Endothelial cell of umbilical vein (primary cell): Measurements from ENCODE around the gene IGFBP4. TPM values are rescaled to one million over a fixed set of nuclear protein-coding genes. Genes with fewer than 3 reads are reported as not detected.

Experiments used
- BruUV-seq: library from RNA; stranded (reverse); fragments of 400-500 nt; replicated peaks from 2 replicates; lab custom pipeline; 2021; lab: Mats Ljungman, UMichigan
- CTCF ChIA-PET: fragments of 300-600, 350-600 bp; sonication (Branson Sonifier 250); formaldehyde crosslinking; loops from one replicate; lab custom pipeline; 2021; ENCODE audit warnings: antibody characterized with exemption, inconsistent platforms; lab: Charles Lee
- POLR2A ChIA-PET: fragments of 300-600, 350-600 bp; sonication (Branson Sonifier 250); formaldehyde crosslinking; loops from one replicate; lab custom pipeline; 2021; ENCODE audit warnings: antibody characterized with exemption, inconsistent platforms; lab: Charles Lee
- DNase-seq: peaks from one replicate; pipeline ENCODE4 v3.0.0-alpha.2; 2011; ENCODE audit warnings: low read depth, low spot score
- FAIRE-seq: peaks from 2 replicates; lab custom pipeline; 2011; peaks lifted over from hg19 to GRCh38; lab: Jason Lieb, UNC
- H2AFZ ChIP-seq: 2 replicates; pipeline ENCODE4 v1.6.0; 2012; ENCODE audit warnings: low read depth, low read length, control low read depth, inconsistent platforms
- H3K27ac ChIP-seq: 2 replicates; pipeline ENCODE4 v1.5.1; 2011; ENCODE audit warnings: low read depth, mild to moderate bottlenecking, control low read depth, low read length, moderate library complexity; ENCODE audit not compliant: insufficient read depth
- H3K27me3 ChIP-seq, 2 experiments: 2 replicates each; pipeline versions ENCODE4 v1.6.0 to v1.6.1; 2011; ENCODE audit warnings: low read length in 2 of 2, mixed read lengths in 1 of 2; ENCODE audit not compliant: control insufficient read depth in 2 of 2, insufficient read depth in 2 of 2
- H3K36me3 ChIP-seq, 2 experiments: 2 replicates in 1 of 2; 3 replicates in 1 of 2; pipeline ENCODE4 v1.5.1; 2011; ENCODE audit warnings: low read length in 2 of 2, mild to moderate bottlenecking in 1 of 2, moderate library complexity in 1 of 2; ENCODE audit not compliant: control insufficient read depth in 2 of 2, insufficient read depth in 2 of 2; ENCODE audit errors: extremely low read depth in 1 of 2
- H3K4me1 ChIP-seq: 3 replicates; pipeline ENCODE4 v1.5.1; 2011; ENCODE audit warnings: mild to moderate bottlenecking, low read length; ENCODE audit not compliant: control insufficient read depth, insufficient read depth; ENCODE audit errors: extremely low read depth
- H3K4me2 ChIP-seq: 2 replicates; pipeline ENCODE4 v1.6.1; 2011; ENCODE audit warnings: low read length, control low read depth, mixed read lengths; ENCODE audit not compliant: insufficient read depth
- H3K4me3 ChIP-seq, 3 experiments: fragments of 200-600 bp in 1 of 3; sonication (generic), shearing (Covaris generic) in 1 of 3; replicated peaks in 1 of 3; 2 replicates each; pipeline ENCODE4 v1.5.1; 2011 to 2016; ENCODE audit warnings: control low read depth in 3 of 3, low read length in 3 of 3, mild to moderate bottlenecking in 2 of 3, inconsistent platforms in 1 of 3, low read depth in 1 of 3, moderate library complexity in 1 of 3; ENCODE audit not compliant: insufficient read depth in 1 of 3
- H3K79me2 ChIP-seq: 2 replicates; pipeline ENCODE4 v1.6.0; 2012; ENCODE audit warnings: low read length, inconsistent platforms; ENCODE audit not compliant: control insufficient read depth, insufficient read depth
- H3K9ac ChIP-seq: replicated peaks from 2 replicates; pipeline ENCODE3; 2011; ENCODE audit warnings: low read length, control low read depth; ENCODE audit not compliant: insufficient read depth; ENCODE audit errors: extremely low read depth
- H3K9me1 ChIP-seq: replicated peaks from 3 replicates; pipeline ENCODE4 v1.6.0; 2011; ENCODE audit warnings: mild to moderate bottlenecking, low read length; ENCODE audit not compliant: control insufficient read depth, insufficient read depth; ENCODE audit errors: extremely low read depth
- H3K9me3 ChIP-seq: replicated peaks from 2 replicates; pipeline ENCODE4 v1.5.1; 2012; ENCODE audit warnings: low read length, inconsistent platforms; ENCODE audit not compliant: control insufficient read depth, insufficient read depth
- H4K20me1 ChIP-seq: replicated peaks from 2 replicates; pipeline ENCODE3; 2011; ENCODE audit warnings: mild to moderate bottlenecking, low read length; ENCODE audit not compliant: control insufficient read depth, insufficient read depth; ENCODE audit errors: extremely low read depth
- EZH2 ChIP-seq: IDR thresholded peaks from 2 replicates; pipeline ENCODE4 v1.6.1; 2012; ENCODE audit warnings: borderline replicate concordance, low read depth, mild to moderate bottlenecking, moderate library complexity, low read length, inconsistent platforms; ENCODE audit not compliant: severe bottlenecking
- FOS ChIP-seq: IDR thresholded peaks from 2 replicates; pipeline ENCODE4 v1.6.1; 2011; ENCODE audit warnings: mild to moderate bottlenecking, low read length, moderate library complexity, borderline replicate concordance; ENCODE audit not compliant: insufficient read depth
- GATA2 ChIP-seq: IDR thresholded peaks from 2 replicates; pipeline ENCODE4 v1.7.0; 2011; ENCODE audit warnings: low read depth, mild to moderate bottlenecking, moderate library complexity, mixed read lengths, low read length; ENCODE audit not compliant: insufficient read length, insufficient read depth
- JUN ChIP-seq: IDR thresholded peaks from 2 replicates; pipeline ENCODE4 v1.6.1; 2011; ENCODE audit warnings: borderline replicate concordance, low read depth; ENCODE audit not compliant: insufficient read length, insufficient read depth
- MYC ChIP-seq: IDR thresholded peaks from one replicate; pipeline ENCODE4 v1.6.1; 2011; ENCODE audit warnings: mild to moderate bottlenecking, low read depth, low read length
- POLR2A ChIP-seq: IDR thresholded peaks from 2 replicates; pipeline ENCODE4 v1.6.1; 2012; ENCODE audit warnings: low read depth, mild to moderate bottlenecking, control low read depth, low read length
- POLR2AphosphoS5 ChIP-seq: IDR thresholded peaks from 2 replicates; pipeline ENCODE4 v1.6.1; 2012; ENCODE audit warnings: low read depth, mild to moderate bottlenecking, control low read depth, low read length, moderate library complexity; ENCODE audit not compliant: insufficient read depth
- dilution Hi-C: fragments of 300-500 bp; cut with MboI; formaldehyde crosslinking; loops from one replicate; pipeline ENCODE4 v1.15.0; 2019; ENCODE audit warnings: low sequenced_read_pairs; ENCODE audit not compliant: extremely low pct_ligation_motif_present
- intact Hi-C: fragments of 100-400 bp; cut with micrococcal nuclease; formaldehyde crosslinking; loops from one replicate; pipeline ENCODE4 v1.10.0; 2022
- polyA plus RNA-seq, 4 experiments: library from polyadenylated mRNA; depleted of rRNA in 3 of 4; stranded (reverse) in 3 of 4; unstranded in 1 of 4; fragments of >200 nt; gene quantifications; 2 replicates each; pipeline versions ENCODE4 v1.2.1 to v1.2.3, GENCODE V29; 2011 to 2012; ENCODE audit warnings: missing spikeins in 1 of 4
- total RNA-seq: library from RNA; stranded (reverse); gene quantifications from 2 replicates; pipeline ENCODE4 v1.2.3, GENCODE V29; 2021
- TF ChIP-seq, protein P1 (sequence below), 2 donors: IDR thresholded peaks; 1 replicate in 1 of 2; 2 replicates in 1 of 2; pipeline ENCODE4 v1.5.1; 2011; ENCODE audit warnings: low read length in 2 of 2, mild to moderate bottlenecking in 2 of 2, moderate library complexity in 2 of 2, control low read depth in 1 of 2, inconsistent platforms in 1 of 2, low read depth in 1 of 2; ENCODE audit not compliant: insufficient read depth in 1 of 2; ENCODE audit errors: extremely low read depth in 1 of 2
- TF ChIP-seq, protein P2 (sequence below): IDR thresholded peaks from 2 replicates; pipeline ENCODE4 v1.6.1; 2011; ENCODE audit not compliant: insufficient read depth, insufficient read length

The IGFBP4 gene
- total and polyA plus RNA-seq, 2 donors (not counting 3 experiments of a cell fraction or from before 2014, with no cell fraction given), result 377 to 618 TPM

DNA sequence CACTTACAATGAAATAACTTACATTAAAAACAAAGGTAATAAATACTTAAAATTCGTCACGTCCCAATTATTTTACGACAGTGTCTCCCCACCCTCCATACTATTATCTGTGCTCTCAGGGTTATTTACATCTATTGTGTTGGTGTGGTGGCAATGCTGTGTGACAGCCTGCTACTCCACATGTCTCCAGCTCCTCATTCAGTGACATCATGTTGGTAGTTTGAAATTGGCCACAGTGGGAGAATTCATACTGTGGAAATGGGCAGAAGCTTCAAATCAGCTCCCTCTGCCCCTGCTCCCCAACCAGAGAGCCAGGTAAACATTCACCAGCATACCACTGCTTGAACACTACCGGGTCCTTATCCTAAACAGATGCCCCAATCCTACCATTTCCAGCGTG lies 51.9 kb downstream of the IGFBP4 start:
- TF ChIP-seq POLR2A (no peak), EZH2 (no peak), MYC (no peak), FOS (no peak), GATA2 (no peak), POLR2AphosphoS5 (no peak), JUN (no peak)
- TF ChIP-seq, protein P1, sequence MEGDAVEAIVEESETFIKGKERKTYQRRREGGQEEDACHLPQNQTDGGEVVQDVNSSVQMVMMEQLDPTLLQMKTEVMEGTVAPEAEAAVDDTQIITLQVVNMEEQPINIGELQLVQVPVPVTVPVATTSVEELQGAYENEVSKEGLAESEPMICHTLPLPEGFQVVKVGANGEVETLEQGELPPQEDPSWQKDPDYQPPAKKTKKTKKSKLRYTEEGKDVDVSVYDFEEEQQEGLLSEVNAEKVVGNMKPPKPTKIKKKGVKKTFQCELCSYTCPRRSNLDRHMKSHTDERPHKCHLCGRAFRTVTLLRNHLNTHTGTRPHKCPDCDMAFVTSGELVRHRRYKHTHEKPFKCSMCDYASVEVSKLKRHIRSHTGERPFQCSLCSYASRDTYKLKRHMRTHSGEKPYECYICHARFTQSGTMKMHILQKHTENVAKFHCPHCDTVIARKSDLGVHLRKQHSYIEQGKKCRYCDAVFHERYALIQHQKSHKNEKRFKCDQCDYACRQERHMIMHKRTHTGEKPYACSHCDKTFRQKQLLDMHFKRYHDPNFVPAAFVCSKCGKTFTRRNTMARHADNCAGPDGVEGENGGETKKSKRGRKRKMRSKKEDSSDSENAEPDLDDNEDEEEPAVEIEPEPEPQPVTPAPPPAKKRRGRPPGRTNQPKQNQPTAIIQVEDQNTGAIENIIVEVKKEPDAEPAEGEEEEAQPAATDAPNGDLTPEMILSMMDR (IDR thresholded peaks at IDR 0.05; ENCODE audit: extremely low read depth in 1 of 2, insufficient read depth in 1 of 2, low read depth in 1 of 2, low read length in 2 of 2), result no peak
- TF ChIP-seq, protein P2, sequence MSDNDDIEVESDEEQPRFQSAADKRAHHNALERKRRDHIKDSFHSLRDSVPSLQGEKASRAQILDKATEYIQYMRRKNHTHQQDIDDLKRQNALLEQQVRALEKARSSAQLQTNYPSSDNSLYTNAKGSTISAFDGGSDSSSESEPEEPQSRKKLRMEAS, result no peak
- dilution Hi-C loops, result no loop called here
- BruUV-seq, result no TSS peak
- Histone ChIP-seq H3K4me2 (no peak overlapping the region), H3K79me2 (no peaks in the 10 kb centered on the region), H3K4me3 (no peak overlapping the region), H3K9ac (no peak overlapping the region), H2AFZ (no peak overlapping the region), H3K9me1 (no peaks in the 10 kb centered on the region), H3K27ac (no peak overlapping the region), H3K4me1 (peaks cover 7% of the 10 kb centered on the region), H3K27me3 (peaks cover 0 to 3% of the 10 kb centered on the region in 2 experiments), H4K20me1 (no peaks in the 10 kb centered on the region), H3K36me3 (no peaks in the 10 kb centered on the region), H3K9me3 (no peaks in the 10 kb centered on the region)
- POLR2A ChIA-PET, result no interaction called here
- CTCF ChIA-PET, result interaction anchor here (1.1 to 4.4 kb wide), 9 partner anchors 8 to 65 kb away, joined by 3 to 28 read pairs (median 4); no protein-coding TSS in a partner anchor
- intact Hi-C loops, result no loop called here
- DNase-seq (no peak), FAIRE-seq (no peak)
